Keratinocyte (primary cell): ENCODE results near the gene MAD1L1. TPM values are rescaled to one million over a fixed set of nuclear protein-coding genes. Genes with fewer than 3 reads are reported as not detected.

Experiments used
- DNase-seq: peaks from one replicate; pipeline ENCODE4 v3.0.0-alpha.2; 2011; ENCODE audit warnings: low read depth, missing footprints, low spot score
- FAIRE-seq: peaks from 2 replicates; lab custom pipeline; 2011; peaks lifted over from hg19 to GRCh38; lab: Jason Lieb, UNC
- H2AFZ ChIP-seq: 2 replicates; pipeline ENCODE4 v1.6.0; 2012; ENCODE audit warnings: low read length, control low read depth, inconsistent platforms; ENCODE audit not compliant: control insufficient read depth
- H3K27ac ChIP-seq: 2 replicates; pipeline ENCODE4 v1.5.1; 2011; ENCODE audit warnings: low read length; ENCODE audit not compliant: control insufficient read depth, insufficient read depth
- H3K27me3 ChIP-seq: 3 replicates; pipeline ENCODE4 v1.6.0; 2011; ENCODE audit warnings: low read length; ENCODE audit not compliant: control insufficient read depth, insufficient read depth; ENCODE audit errors: extremely low read depth
- H3K36me3 ChIP-seq, 2 experiments: 2 replicates in 1 of 2; 3 replicates in 1 of 2; pipeline ENCODE4 v1.5.1; 2011; ENCODE audit warnings: low read length in 2 of 2, mild to moderate bottlenecking in 1 of 2; ENCODE audit not compliant: control insufficient read depth in 2 of 2, insufficient read depth in 2 of 2; ENCODE audit errors: extremely low read depth in 1 of 2
- H3K4me1 ChIP-seq: 3 replicates; pipeline ENCODE4 v1.5.1; 2011; ENCODE audit warnings: low read length; ENCODE audit not compliant: control insufficient read depth, insufficient read depth; ENCODE audit errors: extremely low read depth
- H3K4me2 ChIP-seq: 3 replicates; pipeline ENCODE4 v1.6.0; 2011; ENCODE audit warnings: low read depth, low read length; ENCODE audit not compliant: control insufficient read depth, insufficient read depth; ENCODE audit errors: extremely low read depth
- H3K4me3 ChIP-seq, 3 experiments: fragments of 200-600 bp in 1 of 3; sonication (generic) in 1 of 3; 2 replicates in 2 of 3; 3 replicates in 1 of 3; pipeline ENCODE4 v1.5.1; 2011 to 2016; ENCODE audit warnings: low read length in 3 of 3, mild to moderate bottlenecking in 3 of 3, control low read depth in 2 of 3, inconsistent platforms in 1 of 3, low read depth in 1 of 3, mixed read lengths in 1 of 3, mixed run types in 1 of 3, moderate library complexity in 1 of 3; ENCODE audit not compliant: control insufficient read depth in 2 of 3, insufficient read depth in 2 of 3; ENCODE audit errors: extremely low read depth in 1 of 3
- H3K79me2 ChIP-seq: 2 replicates; pipeline ENCODE4 v1.6.0; 2012; ENCODE audit warnings: low read length; ENCODE audit not compliant: control insufficient read depth, insufficient read depth
- H3K9ac ChIP-seq: 3 replicates; pipeline ENCODE4 v1.6.0; 2011; ENCODE audit warnings: low read length; ENCODE audit not compliant: control insufficient read depth, insufficient read depth; ENCODE audit errors: extremely low read depth
- H3K9me1 ChIP-seq: 3 replicates; pipeline ENCODE4 v1.6.0; 2011; ENCODE audit warnings: low read length; ENCODE audit not compliant: control insufficient read depth, insufficient read depth; ENCODE audit errors: extremely low read depth
- H3K9me3 ChIP-seq: 2 replicates; pipeline ENCODE4 v1.5.1; 2012; ENCODE audit warnings: low read depth, low read length; ENCODE audit not compliant: control insufficient read depth
- H4K20me1 ChIP-seq: 3 replicates; pipeline ENCODE4 v1.6.0; 2011; ENCODE audit warnings: low read length; ENCODE audit not compliant: control insufficient read depth, insufficient read depth; ENCODE audit errors: extremely low read depth
- EZH2 ChIP-seq: IDR thresholded peaks from one replicate; pipeline ENCODE4 v1.6.1; 2012; ENCODE audit warnings: inconsistent platforms, mild to moderate bottlenecking, low read length, moderate library complexity
- dilution Hi-C: fragments of 300-500 bp; cut with MboI; formaldehyde crosslinking; loops from one replicate; pipeline ENCODE4 v1.7.0; 2020; ENCODE audit warnings: low sequenced_read_pairs; ENCODE audit not compliant: extremely low pct_ligation_motif_present
- polyA plus RNA-seq, 5 experiments: library from polyadenylated mRNA; depleted of rRNA in 3 of 5; stranded (reverse) in 3 of 5; stranded (forward) in 1 of 5; unstranded in 1 of 5; fragments of >200 nt; gene quantifications; 1 replicate in 1 of 5; 2 replicates in 3 of 5; 3 replicates in 1 of 5; pipeline versions ENCODE4 v1.2.1 to v1.2.3, GENCODE V29; 2011 to 2012; ENCODE audit warnings: missing spikeins in 2 of 5, low read depth in 1 of 5, low replicate concordance in 1 of 5
- TF ChIP-seq, protein P1 (sequence below), 3 experiments: IDR thresholded peaks in 1 of 3; conservative IDR thresholded peaks in 1 of 3; optimal IDR thresholded peaks in 1 of 3; 2 replicates in 2 of 3; 3 replicates in 1 of 3; pipeline versions ENCODE3 to v1.5.1; 2011; ENCODE audit warnings: low read length in 3 of 3, mild to moderate bottlenecking in 3 of 3, moderate library complexity in 2 of 3, control low read depth in 1 of 3, inconsistent platforms in 1 of 3; ENCODE audit not compliant: insufficient read depth in 2 of 3; ENCODE audit errors: extremely low read depth in 1 of 3

MAD1L1 gene
- polyA plus RNA-seq, 1 donor (not counting 4 experiments of a cell fraction or from before 2014, with no cell fraction given): 18.0 TPM

DNA sequence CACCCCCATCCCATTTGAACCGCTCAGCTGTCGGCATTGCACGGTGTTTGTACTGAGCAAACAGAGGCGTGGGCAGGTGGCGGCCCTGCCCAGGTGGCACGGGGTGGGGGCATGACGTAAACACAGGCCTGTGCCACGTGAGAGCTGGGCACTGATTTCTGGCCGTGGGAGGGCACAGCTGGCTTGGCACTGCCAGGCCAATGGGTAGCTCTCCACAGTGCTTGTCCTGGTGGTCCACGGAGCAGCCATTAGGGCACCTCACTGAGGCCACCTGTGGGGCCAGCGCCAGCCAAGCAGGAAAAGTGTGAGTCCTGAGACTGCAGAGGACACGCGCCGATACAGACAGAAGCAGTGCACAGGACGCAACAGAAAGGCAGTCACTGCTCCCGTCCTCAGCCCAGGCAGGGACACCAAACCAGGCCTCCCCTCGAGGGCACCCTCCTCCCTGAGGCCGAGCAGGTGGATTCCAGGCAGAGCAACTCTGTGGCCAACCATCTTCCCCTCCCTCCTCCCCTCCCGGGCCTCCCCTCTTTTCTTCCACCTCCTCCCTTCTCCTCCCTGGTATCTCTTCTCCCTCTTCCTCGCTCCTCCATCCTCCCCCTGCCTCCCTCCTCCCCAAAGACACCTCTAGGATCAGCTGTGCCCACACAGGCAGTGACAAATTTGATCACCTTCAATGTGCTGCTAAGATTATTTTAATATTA lies 303.9 kb downstream of the MAD1L1 start:
- Histone ChIP-seq H3K9me1 (no peaks in the 10 kb centered on the region), H3K9me3 (no peaks in the 10 kb centered on the region), H3K27ac (no peak overlapping the region), H4K20me1 (no peaks in the 10 kb centered on the region), H3K36me3 (peaks cover 0 to 1% of the 10 kb centered on the region in 2 experiments), H3K27me3 (no peaks in the 10 kb centered on the region), H3K9ac (no peak overlapping the region), H3K4me3 (no peak overlapping the region), H2AFZ (no peak overlapping the region), H3K4me1 (no peaks in the 10 kb centered on the region), H3K4me2 (no peak overlapping the region), H3K79me2 (no peaks in the 10 kb centered on the region)
- dilution Hi-C loops: no loop called here
- FAIRE-seq (no peak), DNase-seq (no peak)
- TF ChIP-seq, protein P1, sequence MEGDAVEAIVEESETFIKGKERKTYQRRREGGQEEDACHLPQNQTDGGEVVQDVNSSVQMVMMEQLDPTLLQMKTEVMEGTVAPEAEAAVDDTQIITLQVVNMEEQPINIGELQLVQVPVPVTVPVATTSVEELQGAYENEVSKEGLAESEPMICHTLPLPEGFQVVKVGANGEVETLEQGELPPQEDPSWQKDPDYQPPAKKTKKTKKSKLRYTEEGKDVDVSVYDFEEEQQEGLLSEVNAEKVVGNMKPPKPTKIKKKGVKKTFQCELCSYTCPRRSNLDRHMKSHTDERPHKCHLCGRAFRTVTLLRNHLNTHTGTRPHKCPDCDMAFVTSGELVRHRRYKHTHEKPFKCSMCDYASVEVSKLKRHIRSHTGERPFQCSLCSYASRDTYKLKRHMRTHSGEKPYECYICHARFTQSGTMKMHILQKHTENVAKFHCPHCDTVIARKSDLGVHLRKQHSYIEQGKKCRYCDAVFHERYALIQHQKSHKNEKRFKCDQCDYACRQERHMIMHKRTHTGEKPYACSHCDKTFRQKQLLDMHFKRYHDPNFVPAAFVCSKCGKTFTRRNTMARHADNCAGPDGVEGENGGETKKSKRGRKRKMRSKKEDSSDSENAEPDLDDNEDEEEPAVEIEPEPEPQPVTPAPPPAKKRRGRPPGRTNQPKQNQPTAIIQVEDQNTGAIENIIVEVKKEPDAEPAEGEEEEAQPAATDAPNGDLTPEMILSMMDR (optimal IDR thresholded peaks at IDR 0.05 in 1 of 3, IDR thresholded peaks at IDR 0.05 in 1 of 3, conservative IDR thresholded peaks at IDR 0.05 in 1 of 3; ENCODE audit: extremely low read depth in 1 of 3, insufficient read depth in 2 of 3, low read length in 3 of 3): no peak
- no peak for TF ChIP-seq EZH2

- Histone ChIP-seq H3K27ac (no peak overlapping the region), H2AFZ (no peak overlapping the region), H3K36me3 (peaks cover 0 to 1% of the 10 kb centered on the region in 2 experiments), H3K79me2 (no peaks in the 10 kb centered on the region), H3K9ac (no peak overlapping the region), H3K27me3 (no peaks in the 10 kb centered on the region), H4K20me1 (no peaks in the 10 kb centered on the region), H3K9me3 (no peaks in the 10 kb centered on the region), H3K4me3 (no peak overlapping the region), H3K9me1 (no peaks in the 10 kb centered on the region), H3K4me2 (no peak overlapping the region), H3K4me1 (no peaks in the 10 kb centered on the region)
- dilution Hi-C loops: no loop called here
- no peak for TF ChIP-seq EZH2
- TF ChIP-seq, protein P1 (optimal IDR thresholded peaks at IDR 0.05 in 1 of 3, IDR thresholded peaks at IDR 0.05 in 1 of 3, conservative IDR thresholded peaks at IDR 0.05 in 1 of 3; ENCODE audit: extremely low read depth in 1 of 3, insufficient read depth in 2 of 3, low read length in 3 of 3): no peak
- FAIRE-seq (no peak), DNase-seq (no peak)
These were observed 304.7 kb downstream of the MAD1L1 start for GRCh38 chr7:1927937-1928644.
